ENCODE results near the gene RNF224. TPM values are rescaled to one million over a fixed set of nuclear protein-coding genes. Genes with fewer than 3 reads are reported as not detected.

RNF224 gene
- total RNA-seq, 1 experiment from 2014 or later, result 0.16 TPM

DNA sequence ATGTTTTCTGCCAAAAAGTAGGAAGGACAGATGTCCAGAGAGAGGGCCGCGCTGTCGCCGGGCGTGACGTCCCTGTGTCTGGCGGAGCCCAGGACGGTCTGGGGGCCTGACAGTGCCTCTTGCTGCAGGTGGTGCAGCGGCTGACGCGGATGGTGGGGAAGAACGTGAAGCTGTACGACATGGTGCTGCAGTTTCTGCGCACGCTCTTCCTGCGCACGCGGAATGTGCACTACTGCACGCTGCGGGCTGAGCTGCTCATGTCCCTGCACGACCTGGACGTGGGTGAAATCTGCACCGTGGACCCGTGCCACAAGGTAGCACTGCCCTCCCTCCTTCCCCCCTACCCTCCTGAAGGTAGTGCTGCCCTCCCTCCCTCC lies 35.6 kb downstream of the RNF224 start:
- intact Hi-C loops (cut with micrococcal nuclease), result no loop called here
- ChIA-PET CTCF (interaction anchor here (0.6 to 1.1 kb wide), 2 partner anchors 12 to 91 kb away, joined by 3 read pairs; no protein-coding TSS in a partner anchor), POLR2A (interaction anchor here (0.5 kb wide), 1 partner anchor 9 kb away, joined by 3 read pairs; no protein-coding TSS in a partner anchor)
- H3K36me3 Mint-ChIP-seq (ENCODE audit: insufficient read depth, unreplicated experiment), result peaks cover 55% of the 10 kb centered on the region
- TF ChIP-seq, protein P1, sequence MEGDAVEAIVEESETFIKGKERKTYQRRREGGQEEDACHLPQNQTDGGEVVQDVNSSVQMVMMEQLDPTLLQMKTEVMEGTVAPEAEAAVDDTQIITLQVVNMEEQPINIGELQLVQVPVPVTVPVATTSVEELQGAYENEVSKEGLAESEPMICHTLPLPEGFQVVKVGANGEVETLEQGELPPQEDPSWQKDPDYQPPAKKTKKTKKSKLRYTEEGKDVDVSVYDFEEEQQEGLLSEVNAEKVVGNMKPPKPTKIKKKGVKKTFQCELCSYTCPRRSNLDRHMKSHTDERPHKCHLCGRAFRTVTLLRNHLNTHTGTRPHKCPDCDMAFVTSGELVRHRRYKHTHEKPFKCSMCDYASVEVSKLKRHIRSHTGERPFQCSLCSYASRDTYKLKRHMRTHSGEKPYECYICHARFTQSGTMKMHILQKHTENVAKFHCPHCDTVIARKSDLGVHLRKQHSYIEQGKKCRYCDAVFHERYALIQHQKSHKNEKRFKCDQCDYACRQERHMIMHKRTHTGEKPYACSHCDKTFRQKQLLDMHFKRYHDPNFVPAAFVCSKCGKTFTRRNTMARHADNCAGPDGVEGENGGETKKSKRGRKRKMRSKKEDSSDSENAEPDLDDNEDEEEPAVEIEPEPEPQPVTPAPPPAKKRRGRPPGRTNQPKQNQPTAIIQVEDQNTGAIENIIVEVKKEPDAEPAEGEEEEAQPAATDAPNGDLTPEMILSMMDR (IDR thresholded peaks at IDR 0.05; ENCODE audit: unreplicated experiment), result no peak
- H3K4me3 Mint-ChIP-seq (ENCODE audit: unreplicated experiment), result no peak overlapping the region
- DNase-seq (ENCODE audit: unreplicated experiment), result no peak
- H3K27me3 Mint-ChIP-seq (ENCODE audit: insufficient read depth, unreplicated experiment), result no peaks in the 10 kb centered on the region
- H3K27ac Mint-ChIP-seq (ENCODE audit: low read depth, unreplicated experiment), result no peak overlapping the region
- no TSS peak for BruUV-seq (replicated peaks)
- peaks cover 5% of the 10 kb centered on the region for H3K4me1 Mint-ChIP-seq (ENCODE audit: insufficient read depth, unreplicated experiment)
- no peaks in the 10 kb centered on the region for H3K9me3 Mint-ChIP-seq (ENCODE audit: unreplicated experiment)

DNA sequence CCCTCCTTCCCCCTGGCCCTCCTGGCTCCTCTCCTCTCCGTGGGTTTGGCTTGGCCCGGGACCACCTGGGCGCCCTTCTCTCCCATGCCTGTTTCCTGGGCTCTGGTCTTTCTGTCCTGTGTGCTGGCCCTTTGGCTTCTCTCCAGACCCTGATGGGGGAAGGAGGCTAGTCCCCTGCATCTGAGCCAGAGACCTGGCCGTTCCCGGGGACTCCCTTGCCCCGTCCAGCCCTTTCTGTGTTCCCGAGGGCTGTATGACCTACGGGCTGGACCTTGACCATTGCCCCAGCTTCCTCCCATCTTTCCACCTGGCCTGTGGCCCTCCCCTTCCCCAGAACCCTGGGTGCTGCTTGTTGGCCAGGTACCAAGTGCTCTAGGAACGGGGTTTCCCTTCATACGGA lies 36.2 kb downstream of the RNF224 start:
- H3K27ac Mint-ChIP-seq (ENCODE audit: low read depth, unreplicated experiment), result no peak overlapping the region

DNA sequence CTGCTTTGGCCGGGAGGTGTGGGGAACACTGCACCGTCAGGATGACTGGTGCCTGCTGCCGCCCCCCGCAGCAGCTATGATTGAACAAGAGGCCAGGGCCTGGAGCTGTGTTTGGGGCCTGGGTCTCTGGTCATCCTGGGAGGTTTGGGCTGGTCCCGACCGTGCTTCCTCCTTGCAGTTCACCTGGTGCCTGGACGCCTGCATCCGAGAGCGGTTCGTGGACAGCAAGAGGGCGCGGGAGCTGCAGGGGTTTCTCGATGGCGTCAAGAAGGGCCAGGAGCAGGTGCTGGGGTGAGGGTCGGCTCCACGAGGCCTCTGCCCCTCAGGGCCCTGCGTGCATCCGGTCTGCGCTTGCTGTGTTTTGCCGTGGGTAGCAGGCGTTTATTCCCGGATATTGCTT lies 36.8 kb downstream of the RNF224 start:
- Mint-ChIP-seq H3K36me3 (ENCODE audit: insufficient read depth, unreplicated experiment) (peaks cover 43% of the 10 kb centered on the region), H3K27ac (ENCODE audit: low read depth, unreplicated experiment) (no peak overlapping the region), H3K4me1 (ENCODE audit: insufficient read depth, unreplicated experiment) (peaks cover 12% of the 10 kb centered on the region), H3K9me3 (ENCODE audit: unreplicated experiment) (no peaks in the 10 kb centered on the region), H3K27me3 (ENCODE audit: insufficient read depth, unreplicated experiment) (no peaks in the 10 kb centered on the region), H3K4me3 (ENCODE audit: unreplicated experiment) (no peak overlapping the region)
- CTCF ChIA-PET, result interaction anchor here (0.7 kb wide), 1 partner anchor 23 kb away, joined by 3 read pairs; the partner anchor contains the start of gene TUBB4B
- intact Hi-C loops (cut with micrococcal nuclease), result no loop called here
- TF ChIP-seq, protein P1 (IDR thresholded peaks at IDR 0.05; ENCODE audit: unreplicated experiment), result no peak
- POLR2A ChIA-PET, result interaction anchor here (1.9 kb wide), 1 partner anchor 10 kb away, joined by 4 read pairs; no protein-coding TSS in a partner anchor
- BruUV-seq (replicated peaks), result no TSS peak
- no peak for DNase-seq (ENCODE audit: unreplicated experiment)

More for the DNA sequence above, 36.2 kb downstream of the RNF224 start:
- H3K9me3 Mint-ChIP-seq (ENCODE audit: unreplicated experiment), result no peaks in the 10 kb centered on the region
- H3K4me1 Mint-ChIP-seq (ENCODE audit: insufficient read depth, unreplicated experiment), result peaks cover 7% of the 10 kb centered on the region
- peaks cover 49% of the 10 kb centered on the region for H3K36me3 Mint-ChIP-seq (ENCODE audit: insufficient read depth, unreplicated experiment)
- TF ChIP-seq, protein P1 (IDR thresholded peaks at IDR 0.05; ENCODE audit: unreplicated experiment), result no peak
- intact Hi-C loops (cut with micrococcal nuclease), result no loop called here
- no TSS peak for BruUV-seq (replicated peaks)
- CTCF ChIA-PET, result interaction anchor here (0.6 to 1.1 kb wide), 3 partner anchors 11 to 196 kb away, joined by 3 to 4 read pairs (median 3); no protein-coding TSS in a partner anchor
- H3K4me3 Mint-ChIP-seq (ENCODE audit: unreplicated experiment), result no peak overlapping the region
- no peaks in the 10 kb centered on the region for H3K27me3 Mint-ChIP-seq (ENCODE audit: insufficient read depth, unreplicated experiment)
- POLR2A ChIA-PET, result interaction anchor here (0.5 kb wide), 1 partner anchor 8 kb away, joined by 3 read pairs; no protein-coding TSS in a partner anchor
- DNase-seq (ENCODE audit: unreplicated experiment), result no peak

GRCh38 chr9:137265496-137266161 lies 38.3 kb downstream of the RNF224 start:
- TF ChIP-seq, protein P1 (IDR thresholded peaks at IDR 0.05; ENCODE audit: unreplicated experiment), result no peak
- H3K27ac Mint-ChIP-seq (ENCODE audit: low read depth, unreplicated experiment), result no peak overlapping the region
- H3K4me3 Mint-ChIP-seq (ENCODE audit: unreplicated experiment), result no peak overlapping the region
- intact Hi-C loops (cut with micrococcal nuclease), result no loop called here
- H3K27me3 Mint-ChIP-seq (ENCODE audit: insufficient read depth, unreplicated experiment), result no peaks in the 10 kb centered on the region
- ChIA-PET POLR2A (interaction anchor here (0.7 to 1.9 kb wide), 4 partner anchors 9 to 46 kb away, joined by 3 to 5 read pairs (median 4); no protein-coding TSS in a partner anchor), CTCF (interaction anchor here (0.6 to 0.9 kb wide), 3 partner anchors 11 to 136 kb away, joined by 3 to 4 read pairs (median 3); no protein-coding TSS in a partner anchor)
- H3K9me3 Mint-ChIP-seq (ENCODE audit: unreplicated experiment), result no peaks in the 10 kb centered on the region
- BruUV-seq (replicated peaks), result no TSS peak
- peaks cover 49% of the 10 kb centered on the region for H3K36me3 Mint-ChIP-seq (ENCODE audit: insufficient read depth, unreplicated experiment)
- H3K4me1 Mint-ChIP-seq (ENCODE audit: insufficient read depth, unreplicated experiment), result peaks cover 12% of the 10 kb centered on the region
- DNase-seq (ENCODE audit: unreplicated experiment), result no peak
